Keratinocyte (primary cell): Measurements from ENCODE around the gene NYAP2. TPM values are rescaled to one million over a fixed set of nuclear protein-coding genes. Genes with fewer than 3 reads are reported as not detected.

Experiments
- DNase-seq: peaks from one replicate; pipeline ENCODE4 v3.0.0-alpha.2; 2011; ENCODE audit warnings: low read depth, missing footprints, low spot score
- FAIRE-seq: peaks from 2 replicates; lab custom pipeline; 2011; peaks lifted over from hg19 to GRCh38; lab: Jason Lieb, UNC
- H2AFZ ChIP-seq: 2 replicates; pipeline ENCODE4 v1.6.0; 2012; ENCODE audit warnings: low read length, control low read depth, inconsistent platforms; ENCODE audit not compliant: control insufficient read depth
- H3K27ac ChIP-seq: 2 replicates; pipeline ENCODE4 v1.5.1; 2011; ENCODE audit warnings: low read length; ENCODE audit not compliant: control insufficient read depth, insufficient read depth
- H3K27me3 ChIP-seq: 3 replicates; pipeline ENCODE4 v1.6.0; 2011; ENCODE audit warnings: low read length; ENCODE audit not compliant: control insufficient read depth, insufficient read depth; ENCODE audit errors: extremely low read depth
- H3K36me3 ChIP-seq, 2 experiments: 2 replicates in 1 of 2; 3 replicates in 1 of 2; pipeline ENCODE4 v1.5.1; 2011; ENCODE audit warnings: low read length in 2 of 2, mild to moderate bottlenecking in 1 of 2; ENCODE audit not compliant: control insufficient read depth in 2 of 2, insufficient read depth in 2 of 2; ENCODE audit errors: extremely low read depth in 1 of 2
- H3K4me1 ChIP-seq: 3 replicates; pipeline ENCODE4 v1.5.1; 2011; ENCODE audit warnings: low read length; ENCODE audit not compliant: control insufficient read depth, insufficient read depth; ENCODE audit errors: extremely low read depth
- H3K4me2 ChIP-seq: 3 replicates; pipeline ENCODE4 v1.6.0; 2011; ENCODE audit warnings: low read depth, low read length; ENCODE audit not compliant: control insufficient read depth, insufficient read depth; ENCODE audit errors: extremely low read depth
- H3K4me3 ChIP-seq, 3 experiments: fragments of 200-600 bp in 1 of 3; sonication (generic) in 1 of 3; 2 replicates in 2 of 3; 3 replicates in 1 of 3; pipeline ENCODE4 v1.5.1; 2011 to 2016; ENCODE audit warnings: low read length in 3 of 3, mild to moderate bottlenecking in 3 of 3, control low read depth in 2 of 3, inconsistent platforms in 1 of 3, low read depth in 1 of 3, mixed read lengths in 1 of 3, mixed run types in 1 of 3, moderate library complexity in 1 of 3; ENCODE audit not compliant: control insufficient read depth in 2 of 3, insufficient read depth in 2 of 3; ENCODE audit errors: extremely low read depth in 1 of 3
- H3K79me2 ChIP-seq: 2 replicates; pipeline ENCODE4 v1.6.0; 2012; ENCODE audit warnings: low read length; ENCODE audit not compliant: control insufficient read depth, insufficient read depth
- H3K9ac ChIP-seq: 3 replicates; pipeline ENCODE4 v1.6.0; 2011; ENCODE audit warnings: low read length; ENCODE audit not compliant: control insufficient read depth, insufficient read depth; ENCODE audit errors: extremely low read depth
- H3K9me1 ChIP-seq: 3 replicates; pipeline ENCODE4 v1.6.0; 2011; ENCODE audit warnings: low read length; ENCODE audit not compliant: control insufficient read depth, insufficient read depth; ENCODE audit errors: extremely low read depth
- H3K9me3 ChIP-seq: 2 replicates; pipeline ENCODE4 v1.5.1; 2012; ENCODE audit warnings: low read depth, low read length; ENCODE audit not compliant: control insufficient read depth
- H4K20me1 ChIP-seq: 3 replicates; pipeline ENCODE4 v1.6.0; 2011; ENCODE audit warnings: low read length; ENCODE audit not compliant: control insufficient read depth, insufficient read depth; ENCODE audit errors: extremely low read depth
- CTCF ChIP-seq, 3 experiments: IDR thresholded peaks in 1 of 3; conservative IDR thresholded peaks in 1 of 3; optimal IDR thresholded peaks in 1 of 3; 2 replicates in 2 of 3; 3 replicates in 1 of 3; pipeline versions ENCODE3 to v1.5.1; 2011; ENCODE audit warnings: low read length in 3 of 3, mild to moderate bottlenecking in 3 of 3, moderate library complexity in 2 of 3, control low read depth in 1 of 3, inconsistent platforms in 1 of 3; ENCODE audit not compliant: insufficient read depth in 2 of 3; ENCODE audit errors: extremely low read depth in 1 of 3
- EZH2 ChIP-seq: IDR thresholded peaks from one replicate; pipeline ENCODE4 v1.6.1; 2012; ENCODE audit warnings: inconsistent platforms, mild to moderate bottlenecking, low read length, moderate library complexity
- dilution Hi-C: fragments of 300-500 bp; cut with MboI; formaldehyde crosslinking; loops from one replicate; pipeline ENCODE4 v1.7.0; 2020; ENCODE audit warnings: low sequenced_read_pairs; ENCODE audit not compliant: extremely low pct_ligation_motif_present
- polyA plus RNA-seq, 5 experiments: library from polyadenylated mRNA; depleted of rRNA in 3 of 5; stranded (reverse) in 3 of 5; stranded (forward) in 1 of 5; unstranded in 1 of 5; fragments of >200 nt; gene quantifications; 1 replicate in 1 of 5; 2 replicates in 3 of 5; 3 replicates in 1 of 5; pipeline versions ENCODE4 v1.2.1 to v1.2.3, GENCODE V29; 2011 to 2012; ENCODE audit warnings: missing spikeins in 2 of 5, low read depth in 1 of 5, low replicate concordance in 1 of 5

Gene NYAP2
- polyA plus RNA-seq, 1 donor (not counting 4 experiments of a cell fraction or from before 2014, with no cell fraction given) = not detected

GRCh38 chr2:225438248-225438647, 38.7 kb downstream of the NYAP2 start:
- FAIRE-seq = no peak

GRCh38 chr2:225452677-225453076, 53.2 kb downstream of the NYAP2 start:
- no peak overlapping the region for H2AFZ ChIP-seq
- FAIRE-seq (no peak), DNase-seq (no peak)
- H3K9me1 ChIP-seq = no peaks in the 10 kb centered on the region
- no peaks in the 10 kb centered on the region for H3K79me2 ChIP-seq
- H3K4me2 ChIP-seq = no peak overlapping the region
- no peak overlapping the region for H3K9ac ChIP-seq
- H3K9me3 ChIP-seq = no peaks in the 10 kb centered on the region
- no peaks in the 10 kb centered on the region for H3K36me3 ChIP-seq
- H3K4me3 ChIP-seq = no peak overlapping the region
- TF ChIP-seq EZH2 (no peak), CTCF (optimal IDR thresholded peaks at IDR 0.05 in 1 of 3, IDR thresholded peaks at IDR 0.05 in 1 of 3, conservative IDR thresholded peaks at IDR 0.05 in 1 of 3; ENCODE audit: extremely low read depth in 1 of 3, insufficient read depth in 2 of 3, low read length in 3 of 3) (no peak)
- no peaks in the 10 kb centered on the region for H3K27me3 ChIP-seq
- H4K20me1 ChIP-seq = no peaks in the 10 kb centered on the region
- no peaks in the 10 kb centered on the region for H3K4me1 ChIP-seq
- dilution Hi-C loops = no loop called here
- no peak overlapping the region for H3K27ac ChIP-seq

More at GRCh38 chr2:225438248-225438647, 38.7 kb downstream of the NYAP2 start:
- H3K9me3 ChIP-seq = no peaks in the 10 kb centered on the region
- no peaks in the 10 kb centered on the region for H3K4me1 ChIP-seq
- no peak for DNase-seq
- TF ChIP-seq EZH2 (no peak), CTCF (optimal IDR thresholded peaks at IDR 0.05 in 1 of 3, IDR thresholded peaks at IDR 0.05 in 1 of 3, conservative IDR thresholded peaks at IDR 0.05 in 1 of 3; ENCODE audit: extremely low read depth in 1 of 3, insufficient read depth in 2 of 3, low read length in 3 of 3) (no peak)
- dilution Hi-C loops = no loop called here
- H3K27me3 ChIP-seq = no peaks in the 10 kb centered on the region
- H3K79me2 ChIP-seq = no peaks in the 10 kb centered on the region
- no peak overlapping the region for H3K9ac ChIP-seq
- no peaks in the 10 kb centered on the region for H3K9me1 ChIP-seq
- no peaks in the 10 kb centered on the region for H3K36me3 ChIP-seq
- H3K4me2 ChIP-seq = no peak overlapping the region
- no peak overlapping the region for H3K27ac ChIP-seq
- H3K4me3 ChIP-seq = no peak overlapping the region
- H4K20me1 ChIP-seq = no peaks in the 10 kb centered on the region
- H2AFZ ChIP-seq = no peak overlapping the region
